ENCODE results near the gene PSMG3. TPM values are rescaled to one million over a fixed set of nuclear protein-coding genes. Genes with fewer than 3 reads are reported as not detected.

Gene PSMG3
- total RNA-seq, 1 donor from 2014 or later: 19.3 TPM

GRCh38 chr7:1591396-1591795 lies 21.6 kb upstream of the PSMG3 start:
- peaks cover 4 to 5% (median 5%) of the 10 kb centered on the region in 3 donors for H3K9me3 ChIP-seq (ENCODE audit: control insufficient read depth in 3 of 3, low read length in 3 of 3)
- H3K4me1 ChIP-seq (ENCODE audit: control insufficient read depth in 3 of 3, insufficient read depth in 3 of 3, low read length in 3 of 3): peaks cover 0 to 4% (median 0%) of the 10 kb centered on the region in 3 donors
- H3K36me3 ChIP-seq (ENCODE audit: control insufficient read depth in 3 of 3, insufficient read depth in 3 of 3, low read length in 3 of 3): no peaks in the 10 kb centered on the region
- peaks cover 76 to 88% (median 88%) of the 10 kb centered on the region in 3 donors for H3K27me3 ChIP-seq (ENCODE audit: control insufficient read depth in 3 of 3, insufficient read depth in 3 of 3, low read length in 3 of 3)
- H3K9ac ChIP-seq (ENCODE audit: low read depth in 1 of 3, low read length in 3 of 3): no peak overlapping the region
- H3K4me3 ChIP-seq (ENCODE audit: low read length in 3 of 3): no peak overlapping the region
- H3K27ac ChIP-seq (ENCODE audit: low read depth, low read length): no peak overlapping the region

DNA sequence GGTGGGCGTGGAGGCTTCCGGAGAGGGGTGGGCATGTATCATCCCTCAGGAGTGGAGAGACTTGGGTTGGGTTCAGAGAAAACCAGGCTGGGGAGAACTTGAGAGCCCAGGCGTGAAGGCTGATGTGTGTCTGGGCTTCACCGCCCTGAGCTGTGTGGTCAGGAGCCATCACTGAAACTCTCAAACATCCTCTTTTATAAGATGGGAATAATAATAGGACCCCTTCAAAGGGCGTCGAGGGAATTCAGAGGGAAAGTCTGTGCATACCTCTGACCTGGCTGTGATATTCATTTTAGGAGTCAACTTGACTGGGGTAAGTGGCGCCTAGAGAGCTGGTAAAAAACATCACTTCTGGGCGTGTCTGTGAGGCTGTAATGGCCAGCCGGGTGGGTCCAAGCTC lies 21.1 kb upstream of the PSMG3 start:
- no peak overlapping the region for H3K4me3 ChIP-seq (ENCODE audit: low read length in 3 of 3)
- H3K9me3 ChIP-seq (ENCODE audit: control insufficient read depth in 3 of 3, low read length in 3 of 3): peaks cover 4 to 5% (median 5%) of the 10 kb centered on the region in 3 donors
- H3K9ac ChIP-seq (ENCODE audit: low read depth in 1 of 3, low read length in 3 of 3): no peak overlapping the region
- peaks cover 74 to 88% (median 86%) of the 10 kb centered on the region in 3 donors for H3K27me3 ChIP-seq (ENCODE audit: control insufficient read depth in 3 of 3, insufficient read depth in 3 of 3, low read length in 3 of 3)
- no peaks in the 10 kb centered on the region for H3K36me3 ChIP-seq (ENCODE audit: control insufficient read depth in 3 of 3, insufficient read depth in 3 of 3, low read length in 3 of 3)
- peaks cover 0 to 4% (median 0%) of the 10 kb centered on the region in 3 donors for H3K4me1 ChIP-seq (ENCODE audit: control insufficient read depth in 3 of 3, insufficient read depth in 3 of 3, low read length in 3 of 3)
- no peak overlapping the region for H3K27ac ChIP-seq (ENCODE audit: low read depth, low read length)

DNA sequence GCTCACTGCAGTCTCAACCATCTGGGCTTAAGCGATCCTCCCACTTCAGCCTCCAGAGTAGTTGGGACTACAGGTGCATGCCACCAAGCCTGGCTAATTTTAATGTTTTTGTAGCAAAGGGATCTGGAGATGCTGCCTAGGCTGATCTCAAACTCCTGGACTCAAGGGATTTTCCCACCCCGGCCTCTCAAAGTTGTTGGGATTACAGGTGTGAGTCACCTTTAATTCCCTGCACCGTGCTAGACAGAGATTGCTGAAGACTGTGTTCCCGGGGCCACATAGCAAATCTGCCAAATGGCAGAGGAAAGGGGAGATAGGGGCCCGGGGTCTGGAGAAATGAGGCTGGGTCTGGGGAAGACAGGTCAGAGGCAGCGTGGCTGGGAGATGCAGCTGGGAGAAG lies 20.6 kb upstream of the PSMG3 start:
- Histone ChIP-seq H3K27me3 (ENCODE audit: control insufficient read depth in 3 of 3, insufficient read depth in 3 of 3, low read length in 3 of 3) (peaks cover 77 to 85% (median 83%) of the 10 kb centered on the region in 3 donors), H3K4me3 (ENCODE audit: low read length in 3 of 3) (no peak overlapping the region), H3K36me3 (ENCODE audit: control insufficient read depth in 3 of 3, insufficient read depth in 3 of 3, low read length in 3 of 3) (no peaks in the 10 kb centered on the region), H3K4me1 (ENCODE audit: control insufficient read depth in 3 of 3, insufficient read depth in 3 of 3, low read length in 3 of 3) (peaks cover 0 to 4% (median 0%) of the 10 kb centered on the region in 3 donors), H3K9me3 (ENCODE audit: control insufficient read depth in 3 of 3, low read length in 3 of 3) (peaks cover 4 to 5% (median 5%) of the 10 kb centered on the region in 3 donors), H3K27ac (ENCODE audit: low read depth, low read length) (no peak overlapping the region), H3K9ac (ENCODE audit: low read depth in 1 of 3, low read length in 3 of 3) (no peak overlapping the region)

DNA sequence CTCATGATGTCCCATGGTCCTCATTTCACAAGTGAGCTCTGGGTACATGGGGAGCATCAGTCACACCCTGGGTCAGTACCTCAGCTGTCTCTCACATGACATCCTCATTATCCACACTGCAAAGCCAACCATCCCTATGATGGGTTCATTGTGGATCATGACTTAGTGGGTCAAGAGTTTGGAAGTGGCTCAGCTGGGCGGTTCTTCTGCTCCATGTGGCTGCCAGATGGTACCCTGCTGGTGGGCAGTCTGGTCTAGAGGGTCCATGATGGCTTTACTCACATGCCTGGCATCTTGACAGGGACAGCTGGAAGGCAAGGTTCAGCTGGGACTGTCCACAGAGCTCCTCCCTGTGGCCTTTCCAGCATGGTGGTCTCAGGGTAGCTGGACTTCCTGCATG lies 19.1 kb upstream of the PSMG3 start:
- H3K9me3 ChIP-seq (ENCODE audit: control insufficient read depth in 3 of 3, low read length in 3 of 3): peaks cover 4 to 5% (median 5%) of the 10 kb centered on the region in 3 donors
- no peak overlapping the region for H3K9ac ChIP-seq (ENCODE audit: low read depth in 1 of 3, low read length in 3 of 3)
- peaks cover 63 to 74% (median 69%) of the 10 kb centered on the region in 3 donors for H3K27me3 ChIP-seq (ENCODE audit: control insufficient read depth in 3 of 3, insufficient read depth in 3 of 3, low read length in 3 of 3)
- no peak overlapping the region for H3K27ac ChIP-seq (ENCODE audit: low read depth, low read length)
- peaks cover 0 to 4% (median 0%) of the 10 kb centered on the region in 3 donors for H3K4me1 ChIP-seq (ENCODE audit: control insufficient read depth in 3 of 3, insufficient read depth in 3 of 3, low read length in 3 of 3)
- no peaks in the 10 kb centered on the region for H3K36me3 ChIP-seq (ENCODE audit: control insufficient read depth in 3 of 3, insufficient read depth in 3 of 3, low read length in 3 of 3)
- H3K4me3 ChIP-seq (ENCODE audit: low read length in 3 of 3): no peak overlapping the region

- peaks cover 0 to 4% (median 0%) of the 10 kb centered on the region in 3 donors for H3K4me1 ChIP-seq (ENCODE audit: control insufficient read depth in 3 of 3, insufficient read depth in 3 of 3, low read length in 3 of 3)
- H3K27ac ChIP-seq (ENCODE audit: low read depth, low read length): no peak overlapping the region
- no peaks in the 10 kb centered on the region for H3K36me3 ChIP-seq (ENCODE audit: control insufficient read depth in 3 of 3, insufficient read depth in 3 of 3, low read length in 3 of 3)
- peaks cover 4 to 5% (median 5%) of the 10 kb centered on the region in 3 donors for H3K9me3 ChIP-seq (ENCODE audit: control insufficient read depth in 3 of 3, low read length in 3 of 3)
- H3K4me3 ChIP-seq (ENCODE audit: low read length in 3 of 3): no peak overlapping the region
- peaks cover 51 to 61% (median 57%) of the 10 kb centered on the region in 3 donors for H3K27me3 ChIP-seq (ENCODE audit: control insufficient read depth in 3 of 3, insufficient read depth in 3 of 3, low read length in 3 of 3)
- H3K9ac ChIP-seq (ENCODE audit: low read depth in 1 of 3, low read length in 3 of 3): no peak overlapping the region
These were observed 17.9 kb upstream of the PSMG3 start for GRCh38 chr7:1587738-1588137.

- Histone ChIP-seq H3K9me3 (ENCODE audit: control insufficient read depth in 3 of 3, low read length in 3 of 3) (peaks cover 4 to 5% (median 5%) of the 10 kb centered on the region in 3 donors), H3K4me1 (ENCODE audit: control insufficient read depth in 3 of 3, insufficient read depth in 3 of 3, low read length in 3 of 3) (peaks cover 0 to 4% (median 0%) of the 10 kb centered on the region in 3 donors), H3K36me3 (ENCODE audit: control insufficient read depth in 3 of 3, insufficient read depth in 3 of 3, low read length in 3 of 3) (no peaks in the 10 kb centered on the region), H3K27ac (ENCODE audit: low read depth, low read length) (no peak overlapping the region), H3K9ac (ENCODE audit: low read depth in 1 of 3, low read length in 3 of 3) (no peak overlapping the region), H3K4me3 (ENCODE audit: low read length in 3 of 3) (no peak overlapping the region), H3K27me3 (ENCODE audit: control insufficient read depth in 3 of 3, insufficient read depth in 3 of 3, low read length in 3 of 3) (peaks cover 47 to 55% (median 50%) of the 10 kb centered on the region in 3 donors)
These were observed 17.2 kb upstream of the PSMG3 start for GRCh38 chr7:1586827-1587705.

GRCh38 chr7:1586126-1586826 lies 16.4 kb upstream of the PSMG3 start:
- H3K4me3 ChIP-seq (ENCODE audit: low read length in 3 of 3): no peak overlapping the region
- peaks cover 39 to 48% (median 42%) of the 10 kb centered on the region in 3 donors for H3K27me3 ChIP-seq (ENCODE audit: control insufficient read depth in 3 of 3, insufficient read depth in 3 of 3, low read length in 3 of 3)
- no peak overlapping the region for H3K9ac ChIP-seq (ENCODE audit: low read depth in 1 of 3, low read length in 3 of 3)
- H3K27ac ChIP-seq (ENCODE audit: low read depth, low read length): no peak overlapping the region
- peaks cover 0 to 4% (median 0%) of the 10 kb centered on the region in 3 donors for H3K4me1 ChIP-seq (ENCODE audit: control insufficient read depth in 3 of 3, insufficient read depth in 3 of 3, low read length in 3 of 3)
- peaks cover 4 to 5% (median 5%) of the 10 kb centered on the region in 3 donors for H3K9me3 ChIP-seq (ENCODE audit: control insufficient read depth in 3 of 3, low read length in 3 of 3)
- H3K36me3 ChIP-seq (ENCODE audit: control insufficient read depth in 3 of 3, insufficient read depth in 3 of 3, low read length in 3 of 3): peaks cover 0 to 2% (median 0%) of the 10 kb centered on the region in 3 donors

DNA sequence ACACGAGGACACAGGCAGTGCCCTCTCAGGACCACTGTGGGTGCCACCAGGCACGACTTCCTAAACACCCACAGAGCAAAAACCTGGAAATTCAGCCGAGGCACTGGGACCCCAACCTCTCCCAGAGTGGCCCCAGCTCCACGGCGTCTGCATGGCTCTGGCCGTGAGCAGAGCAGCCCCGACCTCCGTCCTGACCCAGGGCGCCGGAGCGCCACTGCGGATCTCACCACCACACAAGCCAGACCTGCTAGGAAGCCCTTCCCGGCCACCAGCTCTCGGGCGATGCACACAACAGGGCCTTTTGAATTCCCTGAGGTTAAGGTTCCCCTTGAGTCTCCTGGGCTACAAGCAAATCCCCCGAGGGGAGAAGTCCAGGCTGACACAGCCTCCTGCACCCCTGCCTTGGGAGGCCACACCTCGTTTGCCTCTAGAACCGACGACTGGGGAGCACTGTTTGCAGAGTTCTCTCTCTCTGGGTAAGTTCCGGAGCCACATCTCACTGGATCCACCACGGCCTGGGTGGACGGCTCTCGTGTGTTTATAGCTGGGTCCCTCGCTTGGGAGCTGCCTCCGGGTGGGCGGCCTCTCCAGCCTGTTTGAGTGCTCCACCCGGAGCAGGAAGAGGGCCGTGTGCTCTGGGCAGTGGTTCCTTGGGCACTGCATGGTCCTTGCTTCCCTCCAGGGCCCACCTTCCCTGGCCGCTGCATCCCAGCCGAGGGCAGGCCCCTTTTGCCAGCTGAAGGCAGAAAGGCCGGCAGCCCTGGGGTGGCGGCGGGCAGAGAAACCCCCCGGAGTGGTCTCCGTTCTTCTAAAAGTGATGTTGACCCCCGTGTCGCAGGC lies 15.5 kb upstream of the PSMG3 start:
- Histone ChIP-seq H3K9me3 (ENCODE audit: control insufficient read depth in 3 of 3, low read length in 3 of 3) (peaks cover 4 to 5% (median 5%) of the 10 kb centered on the region in 3 donors), H3K27ac (ENCODE audit: low read depth, low read length) (no peak overlapping the region), H3K27me3 (ENCODE audit: control insufficient read depth in 3 of 3, insufficient read depth in 3 of 3, low read length in 3 of 3) (peaks cover 30 to 38% (median 34%) of the 10 kb centered on the region in 3 donors), H3K36me3 (ENCODE audit: control insufficient read depth in 3 of 3, insufficient read depth in 3 of 3, low read length in 3 of 3) (peaks cover 0 to 2% (median 0%) of the 10 kb centered on the region in 3 donors), H3K4me1 (ENCODE audit: control insufficient read depth in 3 of 3, insufficient read depth in 3 of 3, low read length in 3 of 3) (peaks cover 0 to 4% (median 0%) of the 10 kb centered on the region in 3 donors), H3K9ac (ENCODE audit: low read depth in 1 of 3, low read length in 3 of 3) (no peak overlapping the region), H3K4me3 (ENCODE audit: low read length in 3 of 3) (no peak overlapping the region)

DNA sequence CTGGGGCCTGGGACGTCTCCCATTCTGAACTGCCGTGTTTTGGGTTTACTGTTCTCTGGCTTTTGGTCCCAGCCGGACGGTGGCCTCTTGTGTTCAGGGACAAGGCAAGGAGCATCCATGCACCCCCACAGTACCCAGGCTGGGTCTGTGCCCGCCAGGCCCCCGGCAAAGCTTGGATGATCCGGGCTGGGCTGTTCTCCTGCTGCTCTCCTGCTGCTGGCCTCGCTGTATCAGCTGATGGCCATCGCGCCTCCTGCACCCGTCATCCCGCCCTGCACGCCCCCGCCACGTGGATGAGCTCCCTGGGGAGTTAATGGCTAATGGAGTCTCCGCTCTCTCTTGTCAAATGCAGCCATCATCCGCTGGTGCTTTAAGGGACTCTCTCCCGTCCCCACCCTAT lies 14.9 kb upstream of the PSMG3 start:
- H3K9me3 ChIP-seq (ENCODE audit: control insufficient read depth in 3 of 3, low read length in 3 of 3): peaks cover 4 to 5% (median 5%) of the 10 kb centered on the region in 3 donors
- no peak overlapping the region for H3K4me3 ChIP-seq (ENCODE audit: low read length in 3 of 3)
- H3K27me3 ChIP-seq (ENCODE audit: control insufficient read depth in 3 of 3, insufficient read depth in 3 of 3, low read length in 3 of 3): peaks cover 25 to 34% (median 30%) of the 10 kb centered on the region in 3 donors
- H3K9ac ChIP-seq (ENCODE audit: low read depth in 1 of 3, low read length in 3 of 3): no peak overlapping the region
- peaks cover 0 to 2% (median 0%) of the 10 kb centered on the region in 3 donors for H3K36me3 ChIP-seq (ENCODE audit: control insufficient read depth in 3 of 3, insufficient read depth in 3 of 3, low read length in 3 of 3)
- no peak overlapping the region for H3K27ac ChIP-seq (ENCODE audit: low read depth, low read length)
- H3K4me1 ChIP-seq (ENCODE audit: control insufficient read depth in 3 of 3, insufficient read depth in 3 of 3, low read length in 3 of 3): peaks cover 1 to 4% (median 2%) of the 10 kb centered on the region in 3 donors

Measured in skeletal muscle tissue (tissue), 4 donors.